HEK293 (cell line): ENCODE results near the gene ABHD17A.

ENCODE experiments used
- CTCF ChIA-PET: fragments of 350-600 bp; formaldehyde crosslinking; extraction: SDS; loops from one replicate; lab custom pipeline; 2021; ENCODE audit warnings: antibody characterized with exemption; lab: Yijun Ruan, JAX
- POLR2A ChIA-PET: fragments of 300-600 bp; formaldehyde crosslinking; extraction: SDS; loops from one replicate; lab custom pipeline; 2020; ENCODE audit warnings: antibody characterized with exemption, inconsistent platforms; lab: Yijun Ruan, JAX
- H3K27ac ChIP-seq: fragments of 200-500 bp; sonication (Bioruptor generic); 2 replicates; pipeline ENCODE4 v1.5.1; 2014; ENCODE audit warnings: low read depth, low read length, control low read depth, inconsistent platforms; ENCODE audit errors: extremely low read depth
- H3K36me3 ChIP-seq, 2 experiments: fragments of 200-500 bp in 1 of 2; sonication (Bioruptor generic) in 1 of 2; 1 replicate in 1 of 2; 2 replicates in 1 of 2; pipeline ENCODE4 v1.5.1; 2014 to 2017; ENCODE audit warnings: inconsistent platforms in 2 of 2, low read length in 2 of 2; ENCODE audit not compliant: control insufficient read depth in 2 of 2, insufficient read depth in 1 of 2
- H3K4me1 ChIP-seq: fragments of 200-500 bp; sonication (Bioruptor generic); 2 replicates; pipeline ENCODE4 v1.5.1; 2014; ENCODE audit warnings: mild to moderate bottlenecking, low read length, inconsistent platforms; ENCODE audit not compliant: control insufficient read depth, insufficient read depth
- H3K4me3 ChIP-seq: 2 replicates; pipeline ENCODE4 v1.5.1; 2011; ENCODE audit warnings: low read depth, mild to moderate bottlenecking, control low read depth, low read length, moderate library complexity
- H3K9me3 ChIP-seq: fragments of 200-500 bp; sonication (Bioruptor generic); 2 replicates; pipeline ENCODE4 v1.5.1; 2014; ENCODE audit warnings: low read depth, low read length, inconsistent platforms; ENCODE audit not compliant: control insufficient read depth, insufficient read depth
- ATF2 ChIP-seq: fragments of 450-650 bp; formaldehyde crosslinking; IDR thresholded peaks from 2 replicates; pipeline ENCODE4 v1.5.1; 2016; ENCODE audit warnings: missing biosample characterization, missing genetic modification characterization, low read depth
- EGR2 ChIP-seq: fragments of 450-650 bp; formaldehyde crosslinking; IDR thresholded peaks from 2 replicates; pipeline ENCODE4 v1.5.1; 2016; ENCODE audit warnings: low read depth, missing biosample characterization, missing genetic modification characterization
- GLI4 ChIP-seq: fragments of 450-650 bp; formaldehyde crosslinking; IDR thresholded peaks from 2 replicates; pipeline ENCODE4 v1.5.1; 2016; ENCODE audit warnings: missing biosample characterization, missing genetic modification characterization
- GLIS2 ChIP-seq: fragments of 450-650 bp; formaldehyde crosslinking; IDR thresholded peaks from 2 replicates; pipeline ENCODE4 v1.5.1; 2016; ENCODE audit warnings: missing biosample characterization, missing genetic modification characterization
- KLF7 ChIP-seq: fragments of 450-650 bp; formaldehyde crosslinking; IDR thresholded peaks from 2 replicates; pipeline ENCODE4 v1.5.1; 2016; ENCODE audit warnings: missing biosample characterization, missing genetic modification characterization, borderline replicate concordance
- SP7 ChIP-seq: fragments of 450-650 bp; formaldehyde crosslinking; IDR thresholded peaks from 2 replicates; pipeline ENCODE4 v1.5.1; 2016; ENCODE audit warnings: missing biosample characterization, missing genetic modification characterization
- ZFP3 ChIP-seq: fragments of 450-650 bp; formaldehyde crosslinking; IDR thresholded peaks from 2 replicates; pipeline ENCODE4 v1.5.1; 2016; ENCODE audit warnings: low read depth, missing biosample characterization, missing genetic modification characterization
- ZNF26 ChIP-seq: fragments of 450-650 bp; formaldehyde crosslinking; IDR thresholded peaks from 2 replicates; pipeline ENCODE4 v1.5.1; 2016; ENCODE audit warnings: missing biosample characterization, missing genetic modification characterization
- ZNF324 ChIP-seq: fragments of 450-650 bp; formaldehyde crosslinking; IDR thresholded peaks from 2 replicates; pipeline ENCODE4 v1.5.1; 2016; ENCODE audit warnings: missing biosample characterization, missing genetic modification characterization
- ZNF341 ChIP-seq: fragments of 450-650 bp; formaldehyde crosslinking; IDR thresholded peaks from 2 replicates; pipeline ENCODE4; 2016; ENCODE audit warnings: low read depth, missing biosample characterization, missing genetic modification characterization
- ZNF354C ChIP-seq: fragments of 450-650 bp; formaldehyde crosslinking; IDR thresholded peaks from 2 replicates; pipeline ENCODE4 v1.5.1; 2016; ENCODE audit warnings: missing biosample characterization, missing genetic modification characterization, low read depth, borderline replicate concordance
- ZNF398 ChIP-seq: fragments of 450-650 bp; formaldehyde crosslinking; IDR thresholded peaks from 2 replicates; pipeline ENCODE4 v1.5.1; 2017; ENCODE audit warnings: missing biosample characterization, missing genetic modification characterization
- ZNF48 ChIP-seq: fragments of 450-650 bp; formaldehyde crosslinking; IDR thresholded peaks from 2 replicates; pipeline ENCODE4 v1.5.1; 2016; ENCODE audit warnings: missing biosample characterization, missing genetic modification characterization
- ZNF514 ChIP-seq: fragments of 450-650 bp; formaldehyde crosslinking; IDR thresholded peaks from 2 replicates; pipeline ENCODE4 v1.5.1; 2016; ENCODE audit warnings: missing biosample characterization, missing genetic modification characterization
- ZNF548 ChIP-seq: fragments of 450-650 bp; formaldehyde crosslinking; IDR thresholded peaks from 2 replicates; pipeline ENCODE4 v1.5.1; 2016; ENCODE audit warnings: missing biosample characterization, missing genetic modification characterization
- ZNF560 ChIP-seq: fragments of 450-650 bp; formaldehyde crosslinking; IDR thresholded peaks from 2 replicates; pipeline ENCODE4 v1.5.1; 2017; ENCODE audit warnings: missing biosample characterization, missing genetic modification characterization, borderline replicate concordance
- ZNF624 ChIP-seq: fragments of 450-650 bp; formaldehyde crosslinking; IDR thresholded peaks from 2 replicates; pipeline ENCODE4 v1.5.1; 2017; ENCODE audit warnings: missing biosample characterization, missing genetic modification characterization
- ZNF645 ChIP-seq: fragments of 450-650 bp; formaldehyde crosslinking; IDR thresholded peaks from 2 replicates; pipeline ENCODE4; 2016; ENCODE audit warnings: missing biosample characterization, missing genetic modification characterization
- ZNF677 ChIP-seq: fragments of 450-650 bp; IDR thresholded peaks from 2 replicates; pipeline ENCODE4 v1.5.0; 2018; ENCODE audit warnings: missing biosample characterization, mild to moderate bottlenecking, missing genetic modification characterization, moderate library complexity
- ZNF692 ChIP-seq: fragments of 450-650 bp; formaldehyde crosslinking; IDR thresholded peaks from 2 replicates; pipeline ENCODE4 v1.5.1; 2016; ENCODE audit warnings: missing biosample characterization, missing genetic modification characterization
- ZNF776 ChIP-seq: fragments of 450-650 bp; formaldehyde crosslinking; IDR thresholded peaks from 2 replicates; pipeline ENCODE4 v1.5.0; 2017; ENCODE audit warnings: missing biosample characterization, missing genetic modification characterization, borderline replicate concordance
- ZNF830 ChIP-seq: fragments of 450-650 bp; IDR thresholded peaks from 2 replicates; pipeline ENCODE4 v1.5.0; 2018; ENCODE audit warnings: missing biosample characterization, missing genetic modification characterization, low read depth, mild to moderate bottlenecking, moderate library complexity
- ZNF837 ChIP-seq: fragments of 450-650 bp; formaldehyde crosslinking; IDR thresholded peaks from 2 replicates; pipeline ENCODE4 v1.5.1; 2016; ENCODE audit warnings: missing biosample characterization, missing genetic modification characterization
- TF ChIP-seq, protein P1 (sequence below): fragments of 450-650 bp; formaldehyde crosslinking; IDR thresholded peaks from 2 replicates; pipeline ENCODE4 v1.5.1; 2017; ENCODE audit warnings: missing biosample characterization, missing genetic modification characterization

ABHD17A gene

GRCh38 chr19:1896508-1896907 is 11.2 kb upstream of the ABHD17A start:
- no peak overlapping the region for H3K4me3 ChIP-seq
- no peaks in the 10 kb centered on the region for H3K9me3 ChIP-seq
- ChIA-PET POLR2A (interaction anchor here (0.6 to 1.2 kb wide), 2 partner anchors 9 to 398 kb away, joined by 3 to 6 read pairs; partner anchors contain the start of genes ADAT3 and SCAMP4), CTCF (interaction anchor here (0.6 kb wide), 1 partner anchor 419 kb away, joined by 8 read pairs; no protein-coding TSS in a partner anchor)
- no peaks in the 10 kb centered on the region for H3K36me3 ChIP-seq
- H3K27ac ChIP-seq: no peak overlapping the region
- no peak for TF ChIP-seq ZNF48
- TF ChIP-seq ZNF830: no peak
- no peak for TF ChIP-seq ZNF341 (tag by site-specific recombination)
- no peak for TF ChIP-seq ZNF645 (tag by site-specific recombination)
- no peak for TF ChIP-seq ZNF398 (tag by site-specific recombination)
- TF ChIP-seq ZNF692: no peak
- TF ChIP-seq ATF2 (tag by site-specific recombination): no peak
- no peak for TF ChIP-seq KLF7 (tag by site-specific recombination)
- no peak for TF ChIP-seq ZNF677 (tag by site-specific recombination)
- TF ChIP-seq GLIS2 (tag by site-specific recombination): no peak
- no peak for TF ChIP-seq EGR2
- TF ChIP-seq ZNF776: no peak
- no peak for TF ChIP-seq ZNF548 (tag by site-specific recombination)
- TF ChIP-seq ZNF354C (tag by site-specific recombination): no peak
- TF ChIP-seq, protein P1, sequence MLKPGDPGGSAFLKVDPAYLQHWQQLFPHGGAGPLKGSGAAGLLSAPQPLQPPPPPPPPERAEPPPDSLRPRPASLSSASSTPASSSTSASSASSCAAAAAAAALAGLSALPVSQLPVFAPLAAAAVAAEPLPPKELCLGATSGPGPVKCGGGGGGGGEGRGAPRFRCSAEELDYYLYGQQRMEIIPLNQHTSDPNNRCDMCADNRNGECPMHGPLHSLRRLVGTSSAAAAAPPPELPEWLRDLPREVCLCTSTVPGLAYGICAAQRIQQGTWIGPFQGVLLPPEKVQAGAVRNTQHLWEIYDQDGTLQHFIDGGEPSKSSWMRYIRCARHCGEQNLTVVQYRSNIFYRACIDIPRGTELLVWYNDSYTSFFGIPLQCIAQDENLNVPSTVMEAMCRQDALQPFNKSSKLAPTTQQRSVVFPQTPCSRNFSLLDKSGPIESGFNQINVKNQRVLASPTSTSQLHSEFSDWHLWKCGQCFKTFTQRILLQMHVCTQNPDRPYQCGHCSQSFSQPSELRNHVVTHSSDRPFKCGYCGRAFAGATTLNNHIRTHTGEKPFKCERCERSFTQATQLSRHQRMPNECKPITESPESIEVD (tag by site-specific recombination): no peak
- TF ChIP-seq ZNF514: no peak
- TF ChIP-seq SP7 (tag by site-specific recombination): no peak
- TF ChIP-seq ZNF560: no peak
- no peaks in the 10 kb centered on the region; the same call in 1 of the 2 replicates for H3K4me1 ChIP-seq

DNA sequence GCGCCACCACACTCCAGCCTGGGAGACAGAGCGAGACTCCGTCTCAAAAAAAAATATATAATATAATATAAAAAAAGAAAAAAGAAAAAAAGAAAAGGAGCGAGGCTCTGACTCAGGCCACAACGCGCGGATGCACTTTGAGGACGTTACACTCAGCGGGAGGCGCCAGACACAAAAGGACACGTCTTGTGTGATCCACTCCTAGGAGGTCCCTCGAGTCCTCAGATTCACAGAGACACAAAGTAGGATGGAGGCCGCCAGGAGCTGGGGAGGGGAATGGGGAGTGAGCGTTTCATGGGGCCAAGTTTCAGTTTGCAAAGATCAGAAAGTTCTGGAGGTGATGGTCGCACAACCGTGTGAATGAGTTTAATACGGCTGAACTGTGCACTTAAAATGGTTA is 8.5 kb upstream of the ABHD17A start:
- no peak overlapping the region for H3K27ac ChIP-seq
- no peaks in the 10 kb centered on the region for H3K36me3 ChIP-seq
- CTCF ChIA-PET: no interaction called here
- POLR2A ChIA-PET: no interaction called here
- H3K4me3 ChIP-seq: no peak overlapping the region
- no peaks in the 10 kb centered on the region for H3K9me3 ChIP-seq
- no peaks in the 10 kb centered on the region; the same call in 1 of the 2 replicates for H3K4me1 ChIP-seq
- TF ChIP-seq ZNF324 (no peak), ZFP3 (tag by site-specific recombination) (no peak), ZNF548 (tag by site-specific recombination) (no peak), ZNF624 (tag by site-specific recombination) (no peak), ZNF26 (no peak), ZNF837 (tag by site-specific recombination) (no peak), GLI4 (tag by site-specific recombination) (no peak)
